H9 (cell line): ENCODE data around the gene ZBTB12. TPM values are rescaled to one million over a fixed set of nuclear protein-coding genes. Genes with fewer than 3 reads are reported as not detected.

Source experiments
- DNase-seq: peaks from one replicate; pipeline ENCODE4 v3.0.0-alpha.2; 2017
- H2AFZ ChIP-seq: one replicate; pipeline ENCODE4 v1.6.1; 2013; ENCODE audit warnings: mild to moderate bottlenecking, low read length, control low read depth, moderate library complexity
- H2AK5ac ChIP-seq: 2 replicates; pipeline ENCODE4 v1.6.1; 2013; ENCODE audit warnings: low read length, control low read depth, mixed read lengths; ENCODE audit not compliant: insufficient read length
- H2BK120ac ChIP-seq: one replicate; pipeline ENCODE4 v1.6.1; 2013; ENCODE audit warnings: low read depth, mild to moderate bottlenecking, low read length, control low read depth, inconsistent platforms; ENCODE audit not compliant: poor library complexity, severe bottlenecking
- H2BK12ac ChIP-seq: 2 replicates; pipeline ENCODE4 v1.6.1; 2013; ENCODE audit warnings: low read length, control low read depth, mixed read lengths, low read depth; ENCODE audit not compliant: insufficient read length
- H2BK15ac ChIP-seq: 2 replicates; pipeline ENCODE4 v1.6.1; 2013; ENCODE audit warnings: low read depth, low read length, control low read depth
- H2BK20ac ChIP-seq: one replicate; pipeline ENCODE4 v1.6.1; 2013; ENCODE audit warnings: low read depth, mild to moderate bottlenecking, low read length, control low read depth, inconsistent platforms; ENCODE audit not compliant: poor library complexity, severe bottlenecking
- H2BK5ac ChIP-seq: 2 replicates; pipeline ENCODE4 v1.6.1; 2013; ENCODE audit warnings: low read length, control low read depth, mixed read lengths; ENCODE audit not compliant: insufficient read length
- H3K14ac ChIP-seq: 2 replicates; pipeline ENCODE4 v1.6.1; 2013; ENCODE audit warnings: low read length, control low read depth; ENCODE audit not compliant: insufficient read depth
- H3K18ac ChIP-seq: 2 replicates; pipeline ENCODE4 v1.6.1; 2013; ENCODE audit warnings: low read depth, mild to moderate bottlenecking, mixed read lengths, low read length, control low read depth; ENCODE audit not compliant: insufficient read length
- H3K23ac ChIP-seq: 2 replicates; pipeline ENCODE4 v1.6.1; 2013; ENCODE audit warnings: low read length, control low read depth, mixed read lengths, low read depth; ENCODE audit not compliant: insufficient read length
- H3K23me2 ChIP-seq: 2 replicates; pipeline ENCODE4 v1.6.1; 2013; ENCODE audit warnings: low read depth, mild to moderate bottlenecking, mixed read lengths, low read length, control low read depth; ENCODE audit not compliant: insufficient read length, poor library complexity, severe bottlenecking
- H3K27ac ChIP-seq: 2 replicates; pipeline ENCODE4 v1.5.1; 2013; ENCODE audit warnings: low read length, control low read depth, mixed read lengths, low read depth; ENCODE audit not compliant: insufficient read length
- H3K27me3 ChIP-seq: 2 replicates; pipeline ENCODE4 v1.6.1; 2013; ENCODE audit warnings: low read length, control low read depth, inconsistent platforms; ENCODE audit not compliant: insufficient read depth
- H3K4ac ChIP-seq: 2 replicates; pipeline ENCODE4 v1.6.1; 2013; ENCODE audit warnings: low read depth, mild to moderate bottlenecking, control low read depth, inconsistent platforms, low read length, moderate library complexity
- H3K4me1 ChIP-seq: 2 replicates; pipeline ENCODE4 v1.6.1; 2013; ENCODE audit warnings: low read length, control low read depth, inconsistent platforms; ENCODE audit not compliant: insufficient read depth
- H3K4me2 ChIP-seq: 2 replicates; pipeline ENCODE4 v1.6.1; 2013; ENCODE audit warnings: low read length, control low read depth, mixed read lengths; ENCODE audit not compliant: insufficient read length, insufficient read depth
- H3K56ac ChIP-seq: 2 replicates; pipeline ENCODE4 v1.6.1; 2013; ENCODE audit warnings: low read depth, mild to moderate bottlenecking, mixed read lengths, low read length, control low read depth; ENCODE audit not compliant: insufficient read length
- H3K79me1 ChIP-seq: 2 replicates; pipeline ENCODE4 v1.6.1; 2013; ENCODE audit warnings: low read depth, mild to moderate bottlenecking, moderate library complexity, low read length, control low read depth, inconsistent platforms; ENCODE audit not compliant: insufficient read depth, poor library complexity, severe bottlenecking
- H3K79me2 ChIP-seq: 2 replicates; pipeline ENCODE4 v1.6.1; 2013; ENCODE audit warnings: low read length, control low read depth, inconsistent platforms; ENCODE audit not compliant: insufficient read depth
- H3K9ac ChIP-seq: 2 replicates; pipeline ENCODE4 v1.6.1; 2013; ENCODE audit warnings: low read length, control low read depth, mixed read lengths; ENCODE audit not compliant: insufficient read length; ENCODE audit errors: extremely low read depth
- H3K9me3 ChIP-seq: one replicate; pipeline ENCODE4 v1.6.1; 2013; ENCODE audit warnings: low read depth, low read length, inconsistent platforms; ENCODE audit not compliant: control insufficient read depth
- H3T11ph ChIP-seq: one replicate; pipeline ENCODE4 v1.6.1; 2013; ENCODE audit warnings: mild to moderate bottlenecking, low read length, control low read depth, inconsistent platforms
- H4K20me1 ChIP-seq: one replicate; pipeline ENCODE4 v1.6.1; 2013; ENCODE audit not compliant: control insufficient read depth, insufficient read length, insufficient read depth
- H4K5ac ChIP-seq: 2 replicates; pipeline ENCODE4 v1.6.1; 2013; ENCODE audit warnings: low read depth, mild to moderate bottlenecking, mixed read lengths, low read length, control low read depth; ENCODE audit not compliant: insufficient read length
- H4K8ac ChIP-seq: replicated peaks from 2 replicates; pipeline ENCODE4 v1.6.1; 2013; ENCODE audit warnings: low read length, control low read depth, mixed read lengths, low read depth; ENCODE audit not compliant: insufficient read length
- H4K91ac ChIP-seq: 2 replicates; pipeline ENCODE4 v1.6.1; 2013; ENCODE audit warnings: low read depth, mild to moderate bottlenecking, moderate library complexity, mixed read lengths, low read length, control low read depth; ENCODE audit not compliant: insufficient read length
- H3K27ac Mint-ChIP-seq, 3 experiments: 2 replicates in 2 of 3; 3 replicates in 1 of 3; pipeline ENCODE4 v1.8.0; 2020 to 2021; ENCODE audit warnings: mixed read lengths in 3 of 3, mild to moderate bottlenecking in 1 of 3, moderate library complexity in 1 of 3
- H3K27me3 Mint-ChIP-seq: 2 replicates; pipeline ENCODE4 v1.8.0; 2021; ENCODE audit warnings: low read depth, mild to moderate bottlenecking, moderate library complexity, mixed read lengths
- H3K36me3 Mint-ChIP-seq, 3 experiments: 2 replicates in 2 of 3; 3 replicates in 1 of 3; pipeline ENCODE4 v1.8.0; 2020 to 2021; ENCODE audit warnings: low read depth in 3 of 3, mixed read lengths in 3 of 3; ENCODE audit not compliant: insufficient read depth in 1 of 3
- H3K4me1 Mint-ChIP-seq, 2 experiments: 2 replicates each; pipeline ENCODE4 v1.8.0; 2020; ENCODE audit warnings: mixed read lengths in 2 of 2
- H3K4me3 Mint-ChIP-seq, 2 experiments: 2 replicates in 1 of 2; 3 replicates in 1 of 2; pipeline ENCODE4 v1.8.0; 2020 to 2021; ENCODE audit warnings: mild to moderate bottlenecking in 2 of 2, mixed read lengths in 2 of 2, moderate library complexity in 1 of 2
- H3K9me3 Mint-ChIP-seq, 2 experiments: 2 replicates in 1 of 2; 3 replicates in 1 of 2; pipeline ENCODE4 v1.8.0; 2020; ENCODE audit warnings: mild to moderate bottlenecking in 2 of 2, mixed read lengths in 2 of 2, moderate library complexity in 1 of 2
- WGBS: extraction: QIAGEN DNeasy Blood & Tissue Kit; methylation state at CpG from one replicate; pipeline ENCODE4 v1.1.7; 2013; ENCODE audit warnings: missing lambda C conversion rate, low lambda C conversion rate, mixed read lengths; ENCODE audit not compliant: insufficient read length; ENCODE audit errors: extremely low coverage; 5-methylcytosine and 5-hydroxymethylcytosine counted together
- total RNA-seq: library from RNA; stranded (reverse); gene quantifications from 2 replicates; pipeline ENCODE4 v1.2.1, GENCODE V29; 2021
- TF ChIP-seq, protein P1 (sequence below): fragments of 200-600 bp; sonication (generic); conservative IDR thresholded peaks from 3 replicates; pipeline ENCODE4 v1.8.0; 2021; ENCODE audit warnings: antibody characterized with exemption, mild to moderate bottlenecking

ZBTB12 gene
- total RNA-seq, 1 experiment from 2014 or later, result 31.0 TPM

DNA sequence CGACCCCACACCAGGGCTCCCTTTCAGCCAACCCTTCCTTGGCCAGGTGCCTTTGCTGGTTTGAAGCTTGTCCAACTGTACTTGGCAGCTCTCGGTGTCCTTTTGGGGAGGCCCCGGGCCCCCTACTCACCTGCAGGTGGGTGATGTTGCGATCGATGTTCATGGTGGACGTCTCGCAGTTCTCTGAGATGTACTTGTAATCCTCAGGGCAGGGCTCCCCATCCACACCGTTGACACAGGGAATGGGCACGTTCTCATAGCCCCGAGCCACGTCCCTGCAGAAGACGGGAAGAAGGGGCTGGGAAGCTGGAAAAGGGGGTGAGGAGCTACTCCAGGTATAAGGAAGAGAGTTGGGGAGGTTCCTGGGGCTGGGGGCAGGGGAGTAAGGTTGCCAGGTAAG lies 18.2 kb downstream of the ZBTB12 start:
- Mint-ChIP-seq H3K36me3 (peaks cover 62 to 91% (median 88%) of the 10 kb centered on the region in 3 experiments; a peak in 6 of 7 replicates), H3K27me3 (no peaks in the 10 kb centered on the region), H3K4me1 (peaks cover 3 to 10% of the 10 kb centered on the region in 2 experiments), H3K27ac (no peak overlapping the region), H3K9me3 (no peaks in the 10 kb centered on the region), H3K4me3 (no peak overlapping the region)
- Histone ChIP-seq H3K79me1 (no peaks in the 10 kb centered on the region), H3K4me1 (no peaks in the 10 kb centered on the region), H4K5ac (no peak overlapping the region), H3K4me2 (no peak overlapping the region), H3K56ac (no peak overlapping the region), H2BK20ac (no peak overlapping the region), H4K91ac (no peak overlapping the region), H3K23ac (no peak overlapping the region), H3K27me3 (no peaks in the 10 kb centered on the region), H2BK12ac (no peak overlapping the region), H4K20me1 (no peaks in the 10 kb centered on the region), H3K18ac (no peak overlapping the region), H2BK5ac (no peak overlapping the region), H3K4ac (no peak overlapping the region), H2AK5ac (no peak overlapping the region), H3K79me2 (no peaks in the 10 kb centered on the region), H4K8ac (no peak overlapping the region), H2BK15ac (no peak overlapping the region), H2BK120ac (no peak overlapping the region), H3K9ac (no peak overlapping the region), H2AFZ (no peak overlapping the region), H3T11ph (no peak overlapping the region), H3K23me2 (no peaks in the 10 kb centered on the region), H3K9me3 (no peaks in the 10 kb centered on the region), H3K27ac (no peak overlapping the region), H3K14ac (no peak overlapping the region)
- DNase-seq, result no peak
- TF ChIP-seq, protein P1, sequence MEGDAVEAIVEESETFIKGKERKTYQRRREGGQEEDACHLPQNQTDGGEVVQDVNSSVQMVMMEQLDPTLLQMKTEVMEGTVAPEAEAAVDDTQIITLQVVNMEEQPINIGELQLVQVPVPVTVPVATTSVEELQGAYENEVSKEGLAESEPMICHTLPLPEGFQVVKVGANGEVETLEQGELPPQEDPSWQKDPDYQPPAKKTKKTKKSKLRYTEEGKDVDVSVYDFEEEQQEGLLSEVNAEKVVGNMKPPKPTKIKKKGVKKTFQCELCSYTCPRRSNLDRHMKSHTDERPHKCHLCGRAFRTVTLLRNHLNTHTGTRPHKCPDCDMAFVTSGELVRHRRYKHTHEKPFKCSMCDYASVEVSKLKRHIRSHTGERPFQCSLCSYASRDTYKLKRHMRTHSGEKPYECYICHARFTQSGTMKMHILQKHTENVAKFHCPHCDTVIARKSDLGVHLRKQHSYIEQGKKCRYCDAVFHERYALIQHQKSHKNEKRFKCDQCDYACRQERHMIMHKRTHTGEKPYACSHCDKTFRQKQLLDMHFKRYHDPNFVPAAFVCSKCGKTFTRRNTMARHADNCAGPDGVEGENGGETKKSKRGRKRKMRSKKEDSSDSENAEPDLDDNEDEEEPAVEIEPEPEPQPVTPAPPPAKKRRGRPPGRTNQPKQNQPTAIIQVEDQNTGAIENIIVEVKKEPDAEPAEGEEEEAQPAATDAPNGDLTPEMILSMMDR, result no peak
- no CpG with 5 or more reads among the region's 12 CpGs for WGBS
